Omental fat pad (tissue), 4 donors: Measurements from ENCODE around the gene SYT9. TPM values are rescaled to one million over a fixed set of nuclear protein-coding genes. Genes with fewer than 3 reads are reported as not detected.

Experiments
- ATAC-seq: fragments of 150-250 bp; one replicate; pipeline ENCODE4 v1.9.1; 2016; ENCODE audit warnings: mild to moderate bottlenecking, moderate library complexity; ENCODE audit not compliant: low FRiP score
- DNase-seq: peaks from one replicate; pipeline ENCODE4 v3.0.0-alpha.2; 2019; ENCODE audit warnings: low spot score
- CTCF ChIP-seq, 3 donors: fragments of 450-650 bp; IDR thresholded peaks; one replicate each; pipeline ENCODE4 v1.5.1; 2016 to 2017; ENCODE audit warnings: antibody characterized with exemption in 3 of 3, mild to moderate bottlenecking in 3 of 3, moderate library complexity in 2 of 3
- total RNA-seq, 4 donors: library from RNA; depleted of rRNA; stranded (reverse); fragments of >200 nt; gene quantifications; one replicate each; pipeline ENCODE4 v1.1.0, GENCODE V29; 2016

The SYT9 gene
- total RNA-seq, 4 donors from 2014 or later = 0.13 to 0.46 TPM; not detected in 2

GRCh38 chr11:7306900-7307299 lies 55.2 kb downstream of the SYT9 start:
- no peak for ATAC-seq
- TF ChIP-seq CTCF (IDR thresholded peaks at IDR 0.05) = no peak
- no peak for DNase-seq

- no peak for DNase-seq
- no peak for TF ChIP-seq CTCF (IDR thresholded peaks at IDR 0.05)
- ATAC-seq = no peak
Measured at GRCh38 chr11:7307836-7308235, 56.1 kb downstream of the SYT9 start.

- no peak for TF ChIP-seq CTCF (IDR thresholded peaks at IDR 0.05)
- no peak for ATAC-seq
Measured at GRCh38 chr11:7311903-7312302, 60.2 kb downstream of the SYT9 start.

GRCh38 chr11:7314811-7315604 lies 63.3 kb downstream of the SYT9 start:
- ATAC-seq (no peak), DNase-seq (no peak)

More at GRCh38 chr11:7311903-7312302, 60.2 kb downstream of the SYT9 start:
- no peak for DNase-seq

GRCh38 chr11:7319501-7319900 lies 67.8 kb downstream of the SYT9 start:
- DNase-seq = no peak
- no peak for TF ChIP-seq CTCF (IDR thresholded peaks at IDR 0.05)
- no peak for ATAC-seq

More at GRCh38 chr11:7314811-7315604, 63.3 kb downstream of the SYT9 start:
- no peak for TF ChIP-seq CTCF (IDR thresholded peaks at IDR 0.05)

GRCh38 chr11:7320306-7320705 lies 68.6 kb downstream of the SYT9 start:
- no peak for ATAC-seq
- no peak for TF ChIP-seq CTCF (IDR thresholded peaks at IDR 0.05)
- DNase-seq = no peak
